ENCODE results near the gene ARAP2.

DNA sequence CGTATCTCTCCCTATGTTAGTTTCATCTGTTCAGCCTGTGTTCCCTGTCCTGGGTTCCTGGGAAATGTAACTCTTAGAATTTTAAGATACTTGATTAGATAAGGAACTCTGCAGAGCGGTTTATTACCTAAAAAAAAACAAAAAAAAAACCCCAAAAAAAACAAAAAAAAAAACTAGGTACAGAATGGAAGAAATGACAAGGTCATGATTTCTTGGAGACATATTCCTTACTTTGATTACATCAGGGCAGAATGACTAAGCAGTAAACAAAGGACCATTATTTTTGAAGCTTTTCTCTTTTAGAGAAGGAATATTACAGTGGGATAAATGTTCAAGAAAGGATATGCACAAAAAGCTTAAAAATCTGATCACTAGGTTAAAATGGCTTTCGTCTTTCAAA, 171.8 kb downstream of the ARAP2 start:
- no peak for TF ChIP-seq POLR2AphosphoS5 (IDR thresholded peaks at IDR 0.05)
- TF ChIP-seq POLR2A (IDR thresholded peaks at IDR 0.05), result no peak
